Glutamatergic neuron (in vitro differentiated cells): Measurements from ENCODE around the gene LHX6. TPM values are rescaled to one million over a fixed set of nuclear protein-coding genes. Genes with fewer than 3 reads are reported as not detected.

Source experiments
- DNase-seq: peaks from one replicate; pipeline ENCODE4 v3.0.0; 2022
- H3K27ac Mint-ChIP-seq: one replicate; pipeline ENCODE4 v1.8.0; 2020; ENCODE audit warnings: mild to moderate bottlenecking, mixed read lengths, inconsistent platforms; ENCODE audit not compliant: unreplicated experiment
- H3K27me3 Mint-ChIP-seq: one replicate; pipeline ENCODE4 v1.8.0; 2020; ENCODE audit warnings: mild to moderate bottlenecking, moderate library complexity, mixed read lengths, inconsistent platforms; ENCODE audit not compliant: unreplicated experiment
- H3K36me3 Mint-ChIP-seq: one replicate; pipeline ENCODE4 v1.8.0; 2020; ENCODE audit warnings: mild to moderate bottlenecking, mixed read lengths, inconsistent platforms; ENCODE audit not compliant: unreplicated experiment
- H3K4me1 Mint-ChIP-seq: one replicate; pipeline ENCODE4 v1.8.0; 2020; ENCODE audit warnings: mild to moderate bottlenecking, low read depth, mixed read lengths, inconsistent platforms; ENCODE audit not compliant: unreplicated experiment
- H3K4me3 Mint-ChIP-seq: one replicate; pipeline ENCODE4 v1.8.0; 2020; ENCODE audit warnings: mild to moderate bottlenecking, mixed read lengths, inconsistent platforms; ENCODE audit not compliant: unreplicated experiment
- H3K9me3 Mint-ChIP-seq: one replicate; pipeline ENCODE4 v1.8.0; 2020; ENCODE audit warnings: mild to moderate bottlenecking, moderate library complexity, mixed read lengths, inconsistent platforms; ENCODE audit not compliant: unreplicated experiment
- CTCF ChIP-seq: fragments of 200-600 bp; sonication (generic); IDR thresholded peaks from one replicate; pipeline ENCODE4 v1.5.0; 2021; ENCODE audit not compliant: partially characterized antibody, unreplicated experiment
- total RNA-seq: library from RNA; stranded (reverse); fragmentation: NEBNext Ultra II Directional; extraction: Animal tissue kit (Norgen Biotek cat#: 25700); gene quantifications from one replicate; pipeline ENCODE4 v1.2.1, GENCODE V29; 2021; ENCODE audit not compliant: unreplicated experiment

Gene LHX6
- total RNA-seq, 1 donor from 2014 or later = 2.8 TPM

- TF ChIP-seq CTCF = no peak
- no peaks in the 10 kb centered on the region for H3K27me3 Mint-ChIP-seq
- H3K27ac Mint-ChIP-seq = no peak overlapping the region
- H3K4me1 Mint-ChIP-seq = no peaks in the 10 kb centered on the region
- no peak overlapping the region for H3K4me3 Mint-ChIP-seq
- H3K36me3 Mint-ChIP-seq = no peaks in the 10 kb centered on the region
- no peaks in the 10 kb centered on the region for H3K9me3 Mint-ChIP-seq
- DNase-seq = no peak
These were observed 24.0 kb upstream of the LHX6 start for GRCh38 chr9:122252796-122253195.

DNA sequence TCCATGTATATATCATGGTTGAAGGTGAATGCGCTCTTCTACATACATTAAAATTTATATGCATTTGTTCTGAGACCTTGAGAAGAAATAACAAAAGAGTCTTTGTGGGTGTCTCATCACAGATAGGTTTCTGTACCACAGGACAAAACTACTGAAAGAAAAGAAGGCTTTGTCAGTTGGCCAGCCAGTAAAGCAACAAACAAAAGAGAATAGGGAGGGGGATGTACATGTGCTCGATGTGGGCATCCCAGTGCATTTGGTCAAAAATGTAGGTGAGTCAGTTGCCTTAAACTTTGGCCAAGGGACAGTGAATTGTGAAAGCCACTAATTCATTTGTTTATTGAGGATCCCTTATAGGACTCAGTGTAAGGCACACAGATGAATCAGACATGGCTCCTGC lies 22.6 kb upstream of the LHX6 start:
- no peak overlapping the region for H3K4me3 Mint-ChIP-seq
- TF ChIP-seq CTCF = no peak
- no peaks in the 10 kb centered on the region for H3K27me3 Mint-ChIP-seq
- H3K9me3 Mint-ChIP-seq = no peaks in the 10 kb centered on the region
- H3K36me3 Mint-ChIP-seq = no peaks in the 10 kb centered on the region
- no peak for DNase-seq
- H3K4me1 Mint-ChIP-seq = no peaks in the 10 kb centered on the region
- no peak overlapping the region for H3K27ac Mint-ChIP-seq

- Mint-ChIP-seq H3K27ac (no peak overlapping the region), H3K9me3 (no peaks in the 10 kb centered on the region), H3K4me1 (no peaks in the 10 kb centered on the region), H3K36me3 (no peaks in the 10 kb centered on the region), H3K27me3 (no peaks in the 10 kb centered on the region), H3K4me3 (no peak overlapping the region)
- DNase-seq = no peak
- TF ChIP-seq CTCF = no peak
These were observed 19.7 kb upstream of the LHX6 start for GRCh38 chr9:122248448-122248865.

DNA sequence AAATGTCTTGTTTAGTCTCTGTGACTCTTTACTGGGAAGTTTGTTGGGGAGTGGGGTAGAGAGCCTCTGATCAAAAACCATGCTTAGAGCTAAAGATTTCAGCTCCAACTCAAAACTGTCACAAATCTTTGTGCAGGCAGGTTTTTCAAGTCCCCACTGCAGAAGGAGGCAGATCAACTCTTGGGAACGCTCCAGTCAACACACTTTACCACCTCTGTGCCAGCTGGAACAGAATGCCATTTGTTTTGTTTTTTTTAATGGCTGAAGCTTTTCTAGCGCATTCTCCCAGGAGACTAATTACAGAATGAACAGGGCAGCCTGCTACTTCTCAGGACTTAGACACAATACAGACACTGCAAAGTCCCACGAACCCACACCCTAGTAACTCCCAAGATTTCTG lies 17.9 kb upstream of the LHX6 start:
- no peak for TF ChIP-seq CTCF
- Mint-ChIP-seq H3K27me3 (no peaks in the 10 kb centered on the region), H3K27ac (no peak overlapping the region), H3K4me1 (no peaks in the 10 kb centered on the region), H3K9me3 (no peaks in the 10 kb centered on the region), H3K4me3 (no peak overlapping the region), H3K36me3 (no peaks in the 10 kb centered on the region)
- DNase-seq = no peak

- TF ChIP-seq CTCF = no peak
- Mint-ChIP-seq H3K27ac (no peak overlapping the region), H3K4me3 (no peak overlapping the region), H3K36me3 (no peaks in the 10 kb centered on the region), H3K4me1 (no peaks in the 10 kb centered on the region), H3K27me3 (no peaks in the 10 kb centered on the region), H3K9me3 (no peaks in the 10 kb centered on the region)
- no peak for DNase-seq
These were observed 15.6 kb upstream of the LHX6 start for GRCh38 chr9:122244349-122244748.
